K562 treated with DMSO at 1 percent for 12 hours (cell line): ENCODE measurements around the gene GRK1. TPM values are rescaled to one million over a fixed set of nuclear protein-coding genes. Genes with fewer than 3 reads are reported as not detected.

Source experiments
- total RNA-seq: library from RNA; unstranded; fragments of 300-600 nt; gene quantifications from 2 replicates; pipeline ENCODE4 v1.2.3, GENCODE V29; 2022; ENCODE audit not compliant: insufficient read depth

GRK1 gene
- not detected in 2 replicates for total RNA-seq

DNA sequence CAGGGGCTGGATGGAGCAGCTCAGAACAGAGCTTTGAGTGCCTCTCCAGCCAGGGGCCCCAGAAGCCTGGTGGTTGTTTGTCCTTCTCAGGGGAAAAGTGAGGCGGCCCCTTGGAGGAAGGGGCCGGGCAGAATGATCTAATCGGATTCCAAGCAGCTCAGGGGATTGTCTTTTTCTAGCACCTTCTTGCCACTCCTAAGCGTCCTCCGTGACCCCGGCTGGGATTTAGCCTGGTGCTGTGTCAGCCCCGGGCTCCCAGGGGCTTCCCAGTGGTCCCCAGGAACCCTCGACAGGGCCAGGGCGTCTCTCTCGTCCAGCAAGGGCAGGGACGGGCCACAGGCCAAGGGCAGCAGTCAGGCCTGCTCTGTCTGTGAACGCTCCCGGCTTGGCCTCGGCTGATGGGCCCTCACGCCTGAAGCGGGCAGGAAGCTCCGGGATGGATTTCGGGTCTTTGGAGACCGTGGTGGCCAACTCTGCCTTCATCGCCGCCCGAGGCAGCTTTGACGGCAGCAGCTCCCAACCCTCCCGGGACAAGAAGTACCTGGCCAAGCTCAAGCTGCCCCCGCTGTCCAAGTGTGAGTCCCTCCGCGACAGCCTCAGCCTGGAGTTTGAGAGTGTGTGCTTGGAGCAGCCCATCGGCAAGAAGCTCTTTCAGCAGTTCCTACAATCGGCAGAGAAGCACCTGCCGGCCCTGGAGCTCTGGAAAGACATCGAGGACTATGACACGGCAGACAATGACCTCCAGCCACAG lies at the start of gene GRK1:
TSS of gene GRK1 (plus strand) at position 269 of the 751 bp plus-strand sequence. CDS start at position 437, 168 bp downstream.

DNA sequence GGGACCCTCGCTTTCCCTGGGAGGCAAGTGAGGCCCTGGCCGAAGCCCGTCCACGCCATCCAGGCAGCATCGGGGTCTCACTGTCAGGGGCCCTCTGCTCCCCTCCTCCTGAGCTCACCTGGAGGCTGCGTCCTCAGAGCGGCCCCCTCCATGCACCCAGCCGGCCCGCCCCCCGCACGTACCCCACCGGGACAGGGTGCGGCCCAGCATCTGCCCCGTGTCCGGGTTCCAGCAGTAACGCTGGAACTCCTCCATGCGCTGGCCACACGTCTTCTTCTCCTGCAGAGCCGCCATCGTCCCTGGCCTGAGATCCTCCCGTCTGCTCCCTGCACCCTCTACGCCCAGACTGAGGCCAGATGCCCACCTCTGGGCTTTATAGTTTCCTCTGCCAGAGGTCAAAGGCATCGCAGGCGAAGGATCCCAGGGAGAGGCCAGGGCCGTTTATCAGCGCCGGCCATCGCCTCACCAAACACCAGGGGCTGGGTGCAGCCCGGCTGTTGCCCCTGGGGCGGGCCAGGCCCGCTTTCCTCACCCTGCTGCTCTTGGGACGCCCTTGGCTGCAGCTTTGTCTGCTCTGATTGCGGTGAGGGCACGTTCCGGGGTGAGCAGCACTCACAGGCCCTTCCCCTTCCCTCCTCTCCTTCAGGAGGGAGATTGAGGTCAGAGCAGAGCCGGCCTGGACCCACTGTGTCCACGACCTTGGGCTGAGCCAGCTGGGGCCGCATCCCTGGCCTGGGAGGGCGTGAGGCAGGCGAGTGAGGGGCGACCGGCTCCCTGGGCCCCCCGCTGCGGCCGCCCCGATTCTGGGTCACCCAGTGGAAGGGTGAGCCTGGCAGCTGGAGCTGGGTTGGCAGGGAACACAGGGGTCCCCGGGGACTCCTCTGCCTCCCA lies 8.9 kb upstream of the GRK1 start, which contains the start of gene ATP4B:
TSS of gene ATP4B (minus strand) at position 348 of the 891 bp plus-strand sequence. CDS start at position 294, 54 bp downstream.

GRCh38 chr13:113758651-113759524 lies 91.9 kb downstream of the GRK1 start, which contains the start of gene TMEM255B:
Gene TMEM255B (plus strand): TSS chr13:113759226. CDS start chr13:113759270, 44 bp downstream.

Other genes with a start within 250 kb of the GRK1 start
- gene ADPRHL1, start 213.7 kb upstream of the GRK1 start, total RNA-seq, result 0.49 and 2.8 TPM in 2 replicates
- 5.6 and 17.3 TPM in 2 replicates for gene DCUN1D2, start 176.5 kb upstream of the GRK1 start, total RNA-seq
- 47.9 and 90.4 TPM in 2 replicates for gene TFDP1, start 82.5 kb upstream of the GRK1 start, total RNA-seq
- not detected in 2 replicates for gene ATP4B, start 9.0 kb upstream of the GRK1 start, total RNA-seq
- gene TMEM255B, start 92.0 kb downstream of the GRK1 start, total RNA-seq, result 1.7 and 1.8 TPM in 2 replicates
- gene GAS6, start 196.9 kb downstream of the GRK1 start, total RNA-seq, result 29.4 and 29.8 TPM in 2 replicates